ENCODE data around the gene DDX24. TPM values are rescaled to one million over a fixed set of nuclear protein-coding genes. Genes with fewer than 3 reads are reported as not detected.
A peak's percentile ranks its signal among the peaks of the same experiment; 100 is the strongest.

DDX24 gene
- total RNA-seq, 1 experiment from 2014 or later = 174 TPM

GRCh38 chr14:94052662-94053061 lies 28.3 kb downstream of the DDX24 start (continued):
- TF ChIP-seq, protein P1, sequence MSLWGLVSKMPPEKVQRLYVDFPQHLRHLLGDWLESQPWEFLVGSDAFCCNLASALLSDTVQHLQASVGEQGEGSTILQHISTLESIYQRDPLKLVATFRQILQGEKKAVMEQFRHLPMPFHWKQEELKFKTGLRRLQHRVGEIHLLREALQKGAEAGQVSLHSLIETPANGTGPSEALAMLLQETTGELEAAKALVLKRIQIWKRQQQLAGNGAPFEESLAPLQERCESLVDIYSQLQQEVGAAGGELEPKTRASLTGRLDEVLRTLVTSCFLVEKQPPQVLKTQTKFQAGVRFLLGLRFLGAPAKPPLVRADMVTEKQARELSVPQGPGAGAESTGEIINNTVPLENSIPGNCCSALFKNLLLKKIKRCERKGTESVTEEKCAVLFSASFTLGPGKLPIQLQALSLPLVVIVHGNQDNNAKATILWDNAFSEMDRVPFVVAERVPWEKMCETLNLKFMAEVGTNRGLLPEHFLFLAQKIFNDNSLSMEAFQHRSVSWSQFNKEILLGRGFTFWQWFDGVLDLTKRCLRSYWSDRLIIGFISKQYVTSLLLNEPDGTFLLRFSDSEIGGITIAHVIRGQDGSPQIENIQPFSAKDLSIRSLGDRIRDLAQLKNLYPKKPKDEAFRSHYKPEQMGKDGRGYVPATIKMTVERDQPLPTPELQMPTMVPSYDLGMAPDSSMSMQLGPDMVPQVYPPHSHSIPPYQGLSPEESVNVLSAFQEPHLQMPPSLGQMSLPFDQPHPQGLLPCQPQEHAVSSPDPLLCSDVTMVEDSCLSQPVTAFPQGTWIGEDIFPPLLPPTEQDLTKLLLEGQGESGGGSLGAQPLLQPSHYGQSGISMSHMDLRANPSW (CRISPR knock-in tag; conservative IDR thresholded peaks at IDR 0.05; ENCODE audit: low read depth) = no peak
- TF ChIP-seq FOXP4 (CRISPR knock-in tag; IDR thresholded peaks at IDR 0.05) = no peak
- no peak for TF ChIP-seq CDX4 (CRISPR knock-in tag; IDR thresholded peaks at IDR 0.05; ENCODE audit: borderline replicate concordance)
- no peak for TF ChIP-seq IRF2 (CRISPR knock-in tag; IDR thresholded peaks at IDR 0.05; ENCODE audit: borderline replicate concordance, low read depth)
- TF ChIP-seq, protein P2, sequence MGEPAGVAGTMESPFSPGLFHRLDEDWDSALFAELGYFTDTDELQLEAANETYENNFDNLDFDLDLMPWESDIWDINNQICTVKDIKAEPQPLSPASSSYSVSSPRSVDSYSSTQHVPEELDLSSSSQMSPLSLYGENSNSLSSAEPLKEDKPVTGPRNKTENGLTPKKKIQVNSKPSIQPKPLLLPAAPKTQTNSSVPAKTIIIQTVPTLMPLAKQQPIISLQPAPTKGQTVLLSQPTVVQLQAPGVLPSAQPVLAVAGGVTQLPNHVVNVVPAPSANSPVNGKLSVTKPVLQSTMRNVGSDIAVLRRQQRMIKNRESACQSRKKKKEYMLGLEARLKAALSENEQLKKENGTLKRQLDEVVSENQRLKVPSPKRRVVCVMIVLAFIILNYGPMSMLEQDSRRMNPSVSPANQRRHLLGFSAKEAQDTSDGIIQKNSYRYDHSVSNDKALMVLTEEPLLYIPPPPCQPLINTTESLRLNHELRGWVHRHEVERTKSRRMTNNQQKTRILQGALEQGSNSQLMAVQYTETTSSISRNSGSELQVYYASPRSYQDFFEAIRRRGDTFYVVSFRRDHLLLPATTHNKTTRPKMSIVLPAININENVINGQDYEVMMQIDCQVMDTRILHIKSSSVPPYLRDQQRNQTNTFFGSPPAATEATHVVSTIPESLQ (CRISPR knock-in tag; IDR thresholded peaks at IDR 0.05) = no peak
- TF ChIP-seq ATF2 (CRISPR knock-in tag; IDR thresholded peaks at IDR 0.05; ENCODE audit: borderline replicate concordance, low read depth) = no peak

GRCh38 chr14:94052199-94052598 lies 28.8 kb downstream of the DDX24 start:
- ATAC-seq (no peak), DNase-seq (ENCODE audit: low spot score) (no peak)
- H3K9me3 Mint-ChIP-seq = no peaks in the 10 kb centered on the region
- peaks cover 11% of the 10 kb centered on the region for H3K4me1 Mint-ChIP-seq
- H3K27me3 Mint-ChIP-seq (ENCODE audit: low read depth) = no peaks in the 10 kb centered on the region
- ChIA-PET CTCF (interaction anchor here (0.6 to 4.0 kb wide), 11 partner anchors 12 to 273 kb away, joined by 3 to 46 read pairs (median 8); partner anchors contain the start of genes DDX24, IFI27L1 and IFI27L2), POLR2A (interaction anchor here (1.0 kb wide), 1 partner anchor 73 kb away, joined by 3 read pairs; no protein-coding TSS in a partner anchor)
- no peak overlapping the region for H3K4me3 Mint-ChIP-seq
- H3K27ac Mint-ChIP-seq = peak overlapping the region; percentile 78
- peaks cover 86% of the 10 kb centered on the region for H3K36me3 Mint-ChIP-seq
- TF ChIP-seq RORB (CRISPR knock-in tag; IDR thresholded peaks at IDR 0.05) (no peak), OVOL2 (CRISPR knock-in tag; IDR thresholded peaks at IDR 0.05; ENCODE audit: borderline replicate concordance) (no peak), TP53 (CRISPR knock-in tag; IDR thresholded peaks at IDR 0.05) (no peak), ZNF512 (CRISPR knock-in tag; IDR thresholded peaks at IDR 0.05; ENCODE audit: borderline replicate concordance) (no peak), ELF4 (CRISPR knock-in tag; IDR thresholded peaks at IDR 0.05; ENCODE audit: low read depth) (no peak), ZNF219 (CRISPR knock-in tag; IDR thresholded peaks at IDR 0.05; ENCODE audit: borderline replicate concordance) (no peak), SMAD3 (CRISPR knock-in tag; IDR thresholded peaks at IDR 0.05; ENCODE audit: borderline replicate concordance) (no peak), AR (CRISPR knock-in tag; IDR thresholded peaks at IDR 0.05) (no peak), ATF2 (CRISPR knock-in tag; IDR thresholded peaks at IDR 0.05; ENCODE audit: borderline replicate concordance, low read depth) (no peak), ZNF232 (CRISPR knock-in tag; IDR thresholded peaks at IDR 0.05) (no peak), KAT7 (CRISPR knock-in tag; IDR thresholded peaks at IDR 0.05; ENCODE audit: borderline replicate concordance) (no peak), ZNF121 (CRISPR knock-in tag; IDR thresholded peaks at IDR 0.05) (no peak), GTF2I (CRISPR knock-in tag; conservative IDR thresholded peaks at IDR 0.05) (no peak), FOXJ3 (CRISPR knock-in tag; IDR thresholded peaks at IDR 0.05; ENCODE audit: borderline replicate concordance) (no peak)
- TF ChIP-seq, protein P3, sequence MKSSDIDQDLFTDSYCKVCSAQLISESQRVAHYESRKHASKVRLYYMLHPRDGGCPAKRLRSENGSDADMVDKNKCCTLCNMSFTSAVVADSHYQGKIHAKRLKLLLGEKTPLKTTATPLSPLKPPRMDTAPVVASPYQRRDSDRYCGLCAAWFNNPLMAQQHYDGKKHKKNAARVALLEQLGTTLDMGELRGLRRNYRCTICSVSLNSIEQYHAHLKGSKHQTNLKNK (CRISPR knock-in tag; IDR thresholded peaks at IDR 0.05) = no peak

All from WTC11 (cell line).